Hepatocyte (in vitro differentiated cells): ENCODE measurements around the gene ZNHIT2.

Experiments
- CTCF ChIP-seq: fragments of 200-600 bp; sonication (generic); IDR thresholded peaks from 2 replicates; pipeline ENCODE4 v1.5.1; 2016; ENCODE audit warnings: antibody characterized with exemption, mild to moderate bottlenecking; ENCODE audit not compliant: poor library complexity
- EZH2 ChIP-seq: fragments of 200-600 bp; sonication (generic); IDR thresholded peaks from 2 replicates; pipeline ENCODE4 v1.6.1; 2016; ENCODE audit warnings: antibody characterized with exemption, mild to moderate bottlenecking, borderline replicate concordance
- EZH2phosphoT487 ChIP-seq: fragments of 200-600 bp; sonication (generic); IDR thresholded peaks from one replicate; pipeline ENCODE4 v1.6.1; 2018; ENCODE audit warnings: antibody characterized with exemption, mild to moderate bottlenecking, low read depth, moderate library complexity; ENCODE audit not compliant: unreplicated experiment, severe bottlenecking

GRCh38 chr11:65132238-65132987 is 14.9 kb upstream of the ZNHIT2 start:
- TF ChIP-seq CTCF (no peak), EZH2 (no peak), EZH2phosphoT487 (no peak)
